DOHH2 (cell line): ENCODE measurements around the gene ARFRP1.

Experiments
- H3F3A ChIP-seq: fragments of 200-600 bp; sonication (generic), shearing (Covaris generic); 2 replicates; pipeline ENCODE4 v1.6.0; 2016; ENCODE audit warnings: antibody characterized with exemption, mild to moderate bottlenecking; ENCODE audit not compliant: control insufficient read depth, insufficient read depth
- H3K27ac ChIP-seq: fragments of 200-600 bp; sonication (generic); 2 replicates; pipeline ENCODE4 v1.5.1; 2014; ENCODE audit warnings: low read depth, mild to moderate bottlenecking, low read length, moderate library complexity
- H3K27me3 ChIP-seq: fragments of 200-600 bp; sonication (generic); 2 replicates; pipeline ENCODE4 v1.6.1; 2014; ENCODE audit warnings: mild to moderate bottlenecking, low read length, mixed read lengths; ENCODE audit not compliant: control insufficient read depth
- H3K36me3 ChIP-seq: fragments of 200-600 bp; sonication (generic); 2 replicates; pipeline ENCODE4 v1.6.1; 2014; ENCODE audit warnings: mild to moderate bottlenecking, low read length, moderate library complexity, mixed read lengths; ENCODE audit not compliant: control insufficient read depth
- H3K4me1 ChIP-seq: fragments of 200-600 bp; sonication (generic); 2 replicates; pipeline ENCODE4 v1.6.1; 2014; ENCODE audit warnings: mild to moderate bottlenecking, low read length, mixed read lengths; ENCODE audit not compliant: control insufficient read depth
- H3K4me2 ChIP-seq: fragments of 200-600 bp; sonication (generic); 2 replicates; pipeline ENCODE4 v1.6.0; 2014; ENCODE audit warnings: mild to moderate bottlenecking, low read length, moderate library complexity
- H3K4me3 ChIP-seq: fragments of 200-600 bp; sonication (generic); 2 replicates; pipeline ENCODE4 v1.5.1; 2014; ENCODE audit warnings: mild to moderate bottlenecking, low read length, mixed read lengths
- H3K79me2 ChIP-seq: fragments of 200-600 bp; sonication (generic); 2 replicates; pipeline ENCODE4 v1.6.1; 2014; ENCODE audit warnings: mild to moderate bottlenecking, low read length, mixed read lengths; ENCODE audit not compliant: control insufficient read depth
- H3K9me2 ChIP-seq: fragments of 200-600 bp; sonication (generic); replicated peaks from 2 replicates; pipeline ENCODE4 v1.6.1; 2014; ENCODE audit warnings: mild to moderate bottlenecking, low read length, mixed read lengths; ENCODE audit not compliant: control insufficient read depth
- H3K9me3 ChIP-seq: fragments of 200-600 bp; sonication (generic); 2 replicates; pipeline ENCODE4 v1.6.1; 2014; ENCODE audit warnings: antibody characterized with exemption, low read length, mixed read lengths; ENCODE audit not compliant: control insufficient read depth, insufficient read depth
- H4K20me1 ChIP-seq: fragments of 200-600 bp; sonication (generic); 2 replicates; pipeline ENCODE4 v1.6.0; 2014; ENCODE audit warnings: low read depth, mild to moderate bottlenecking, antibody characterized with exemption, low read length, moderate library complexity; ENCODE audit not compliant: control insufficient read depth, insufficient read depth
- EZH2phosphoT487 ChIP-seq: fragments of 200-600 bp; sonication (generic); IDR thresholded peaks from 2 replicates; pipeline ENCODE4 v1.6.1; 2017; ENCODE audit warnings: borderline replicate concordance, mild to moderate bottlenecking, antibody characterized with exemption, low read length, moderate library complexity, mixed read lengths
- TF ChIP-seq, protein P1 (sequence below): fragments of 200-600 bp; sonication (generic); IDR thresholded peaks from one replicate; pipeline ENCODE4 v1.5.1; 2014; ENCODE audit warnings: antibody characterized with exemption, mild to moderate bottlenecking, low read depth, low read length; ENCODE audit not compliant: poor library complexity, severe bottlenecking

ARFRP1 gene

DNA sequence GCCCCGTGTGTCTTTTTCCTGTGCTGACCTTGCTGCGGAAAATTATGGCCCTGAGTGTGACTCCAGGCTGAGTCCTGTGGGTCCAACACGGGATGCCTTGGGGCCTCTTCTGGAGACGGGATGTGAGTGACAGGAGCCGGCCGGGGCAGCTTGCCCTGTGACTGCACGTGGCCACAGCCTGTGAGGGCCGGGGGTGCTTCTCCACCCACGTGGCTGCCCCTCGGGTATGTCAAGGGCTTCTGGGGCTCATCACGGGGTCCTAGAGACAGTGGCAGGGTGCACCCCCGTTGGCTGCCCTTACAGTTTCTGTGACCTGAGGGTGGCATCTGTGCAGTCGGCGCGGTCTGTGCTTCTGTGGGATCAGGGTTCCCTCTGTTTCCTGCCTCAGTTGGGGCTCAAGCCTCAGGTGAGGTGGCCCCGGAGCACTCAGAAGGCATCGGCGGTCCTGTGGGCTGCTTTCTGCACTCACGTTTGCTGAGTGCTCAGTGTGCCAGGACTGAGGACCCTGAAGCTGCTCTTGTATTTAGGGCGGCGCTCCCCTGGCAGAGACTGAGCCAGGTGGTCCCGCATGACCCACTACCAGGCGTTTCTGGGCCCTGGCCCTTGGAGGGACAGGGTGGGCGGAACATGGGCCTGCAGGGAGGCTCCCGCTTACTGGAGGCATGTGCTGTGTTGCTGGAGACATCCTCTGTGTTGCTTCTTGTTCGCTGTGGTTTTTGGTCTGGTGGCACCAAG, 44.3 kb downstream of the ARFRP1 start:
- TF ChIP-seq, protein P1, sequence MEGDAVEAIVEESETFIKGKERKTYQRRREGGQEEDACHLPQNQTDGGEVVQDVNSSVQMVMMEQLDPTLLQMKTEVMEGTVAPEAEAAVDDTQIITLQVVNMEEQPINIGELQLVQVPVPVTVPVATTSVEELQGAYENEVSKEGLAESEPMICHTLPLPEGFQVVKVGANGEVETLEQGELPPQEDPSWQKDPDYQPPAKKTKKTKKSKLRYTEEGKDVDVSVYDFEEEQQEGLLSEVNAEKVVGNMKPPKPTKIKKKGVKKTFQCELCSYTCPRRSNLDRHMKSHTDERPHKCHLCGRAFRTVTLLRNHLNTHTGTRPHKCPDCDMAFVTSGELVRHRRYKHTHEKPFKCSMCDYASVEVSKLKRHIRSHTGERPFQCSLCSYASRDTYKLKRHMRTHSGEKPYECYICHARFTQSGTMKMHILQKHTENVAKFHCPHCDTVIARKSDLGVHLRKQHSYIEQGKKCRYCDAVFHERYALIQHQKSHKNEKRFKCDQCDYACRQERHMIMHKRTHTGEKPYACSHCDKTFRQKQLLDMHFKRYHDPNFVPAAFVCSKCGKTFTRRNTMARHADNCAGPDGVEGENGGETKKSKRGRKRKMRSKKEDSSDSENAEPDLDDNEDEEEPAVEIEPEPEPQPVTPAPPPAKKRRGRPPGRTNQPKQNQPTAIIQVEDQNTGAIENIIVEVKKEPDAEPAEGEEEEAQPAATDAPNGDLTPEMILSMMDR = no peak
- TF ChIP-seq EZH2phosphoT487 = no peak
- Histone ChIP-seq H3K36me3 (peaks cover 57% of the 10 kb centered on the region), H3K79me2 (peaks cover 23% of the 10 kb centered on the region)

DNA sequence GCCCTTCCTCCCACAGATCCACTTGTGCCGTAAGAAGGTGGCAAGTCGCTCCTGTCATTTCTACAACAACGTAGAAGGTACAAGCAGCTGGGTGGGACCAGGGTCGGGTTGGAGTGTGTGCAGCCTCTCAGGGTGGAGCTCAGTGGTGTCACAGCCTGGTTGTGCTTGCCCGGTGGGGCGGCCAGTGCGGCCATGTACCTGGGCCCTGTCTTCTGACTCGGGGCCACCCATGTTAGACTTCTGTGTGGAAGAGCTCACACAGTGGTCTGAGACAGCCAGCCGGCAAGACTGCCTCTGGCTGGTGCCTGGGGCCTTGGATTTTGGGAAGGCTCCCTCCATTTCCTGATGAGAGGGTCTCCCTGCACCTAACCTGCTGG, 45.0 kb downstream of the ARFRP1 start:
- Histone ChIP-seq H3K9me2 (no peaks in the 10 kb centered on the region), H4K20me1 (peaks cover 8% of the 10 kb centered on the region; the same call in 1 of the 2 replicates), H3K79me2 (peaks cover 23% of the 10 kb centered on the region), H3K4me3 (no peak overlapping the region), H3K27me3 (no peaks in the 10 kb centered on the region), H3F3A (no peaks in the 10 kb centered on the region), H3K4me1 (peaks cover 9% of the 10 kb centered on the region), H3K9me3 (no peaks in the 10 kb centered on the region), H3K4me2 (no peak overlapping the region), H3K27ac (no peak overlapping the region), H3K36me3 (peaks cover 50% of the 10 kb centered on the region)
- TF ChIP-seq, protein P1 = no peak
- no peak for TF ChIP-seq EZH2phosphoT487

More for the DNA sequence above, 44.3 kb downstream of the ARFRP1 start:
- no peaks in the 10 kb centered on the region for H3K27me3 ChIP-seq
- H3K4me1 ChIP-seq = peaks cover 7% of the 10 kb centered on the region
- H3K9me2 ChIP-seq = no peaks in the 10 kb centered on the region
- H3F3A ChIP-seq = no peaks in the 10 kb centered on the region
- no peak overlapping the region for H3K4me3 ChIP-seq
- H3K9me3 ChIP-seq = no peaks in the 10 kb centered on the region
- H3K4me2 ChIP-seq = no peak overlapping the region
- no peak overlapping the region for H3K27ac ChIP-seq
- H4K20me1 ChIP-seq = peaks cover 8% of the 10 kb centered on the region; the same call in 1 of the 2 replicates

DNA sequence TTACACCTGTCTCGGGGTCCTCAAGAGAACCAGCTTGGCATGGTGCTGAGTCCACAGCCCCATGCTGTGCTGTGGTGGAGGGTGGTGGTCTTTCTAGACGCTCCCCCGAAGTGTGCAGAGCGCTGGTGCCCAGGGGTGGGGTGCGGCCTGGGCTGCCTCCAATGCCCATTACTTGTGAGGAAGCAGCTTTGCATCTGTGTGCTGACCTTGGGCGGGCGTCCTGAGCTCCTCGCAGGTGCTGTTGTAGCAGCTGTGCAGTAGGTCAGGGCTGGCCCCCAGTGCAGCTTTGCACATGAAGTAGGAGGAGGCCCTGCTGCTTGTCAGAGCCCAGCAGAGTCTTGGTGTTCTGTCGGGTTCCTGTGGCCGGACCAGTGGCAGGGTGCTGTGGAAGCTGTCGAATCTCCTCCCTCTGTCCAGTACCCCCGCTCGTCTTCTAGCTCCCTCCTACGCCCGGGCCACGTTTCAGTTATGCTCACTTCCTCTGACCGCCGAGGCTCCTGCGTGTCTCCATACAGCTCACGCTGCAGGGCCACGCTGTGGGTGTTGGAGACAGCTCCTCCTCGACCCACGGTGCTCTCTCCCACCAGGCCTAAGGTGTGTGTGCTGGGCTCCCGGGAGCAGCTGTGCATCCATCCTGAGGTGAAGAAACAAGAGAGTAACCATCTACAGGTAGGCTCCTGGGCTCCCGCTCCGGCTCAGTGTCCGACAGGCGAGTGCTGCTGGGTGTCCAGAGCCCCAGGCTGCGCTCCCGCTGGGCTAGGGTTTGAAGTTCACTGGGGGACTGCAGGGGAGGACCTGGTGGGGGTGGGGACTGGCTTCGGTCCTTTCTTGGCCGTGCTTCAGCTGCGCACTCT, 45.6 kb downstream of the ARFRP1 start:
- no peaks in the 10 kb centered on the region for H3K27me3 ChIP-seq
- H3K4me2 ChIP-seq = no peak overlapping the region
- H3K9me3 ChIP-seq = no peaks in the 10 kb centered on the region
- no peak for TF ChIP-seq EZH2phosphoT487
- TF ChIP-seq, protein P1 = no peak
- H3F3A ChIP-seq = no peaks in the 10 kb centered on the region
- no peaks in the 10 kb centered on the region for H3K9me2 ChIP-seq
- H3K36me3 ChIP-seq = peaks cover 44% of the 10 kb centered on the region
- H3K79me2 ChIP-seq = peaks cover 23% of the 10 kb centered on the region
- peaks cover 8% of the 10 kb centered on the region; the same call in 1 of the 2 replicates for H4K20me1 ChIP-seq
- H3K27ac ChIP-seq = no peak overlapping the region
- no peak overlapping the region for H3K4me3 ChIP-seq
- H3K4me1 ChIP-seq = peaks cover 15% of the 10 kb centered on the region
